ENCODE results near the gene ZNF577.

The ZNF577 gene

DNA sequence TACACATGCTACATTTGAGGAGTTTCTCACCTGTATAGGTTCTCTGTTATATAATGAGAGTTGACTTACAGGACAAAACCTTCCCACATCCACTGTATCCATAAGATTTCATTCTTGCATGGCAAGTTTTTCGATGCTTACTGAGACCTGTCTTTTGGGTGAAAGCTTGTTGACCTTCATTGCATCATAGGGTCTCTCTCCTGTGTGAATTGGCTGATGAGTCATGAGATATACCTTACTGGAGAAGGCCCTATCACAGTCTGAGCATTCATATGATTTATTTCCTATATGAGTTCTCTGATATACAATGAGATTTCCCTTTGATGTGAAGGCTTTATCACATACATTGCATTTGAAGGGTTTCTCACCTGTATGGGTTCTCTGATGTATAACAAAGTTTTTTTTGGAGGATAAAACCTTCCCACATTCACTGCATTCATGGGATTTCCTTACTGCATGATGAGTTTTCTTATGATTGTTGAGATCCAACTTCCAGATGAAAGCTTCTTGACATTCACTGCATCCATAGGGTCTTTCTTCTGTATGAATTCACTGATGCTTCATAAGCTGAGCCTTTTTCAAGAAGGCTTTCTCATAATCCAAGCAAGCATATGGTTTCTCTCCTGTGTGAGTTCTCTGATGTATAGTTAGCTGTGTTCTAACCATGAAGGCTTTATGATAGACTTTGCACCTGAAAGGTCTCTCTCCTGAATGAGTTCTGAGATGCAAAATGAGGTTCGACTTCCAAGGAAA lies 25.7 kb downstream of the ZNF577 start:
- TF ChIP-seq, protein P1, sequence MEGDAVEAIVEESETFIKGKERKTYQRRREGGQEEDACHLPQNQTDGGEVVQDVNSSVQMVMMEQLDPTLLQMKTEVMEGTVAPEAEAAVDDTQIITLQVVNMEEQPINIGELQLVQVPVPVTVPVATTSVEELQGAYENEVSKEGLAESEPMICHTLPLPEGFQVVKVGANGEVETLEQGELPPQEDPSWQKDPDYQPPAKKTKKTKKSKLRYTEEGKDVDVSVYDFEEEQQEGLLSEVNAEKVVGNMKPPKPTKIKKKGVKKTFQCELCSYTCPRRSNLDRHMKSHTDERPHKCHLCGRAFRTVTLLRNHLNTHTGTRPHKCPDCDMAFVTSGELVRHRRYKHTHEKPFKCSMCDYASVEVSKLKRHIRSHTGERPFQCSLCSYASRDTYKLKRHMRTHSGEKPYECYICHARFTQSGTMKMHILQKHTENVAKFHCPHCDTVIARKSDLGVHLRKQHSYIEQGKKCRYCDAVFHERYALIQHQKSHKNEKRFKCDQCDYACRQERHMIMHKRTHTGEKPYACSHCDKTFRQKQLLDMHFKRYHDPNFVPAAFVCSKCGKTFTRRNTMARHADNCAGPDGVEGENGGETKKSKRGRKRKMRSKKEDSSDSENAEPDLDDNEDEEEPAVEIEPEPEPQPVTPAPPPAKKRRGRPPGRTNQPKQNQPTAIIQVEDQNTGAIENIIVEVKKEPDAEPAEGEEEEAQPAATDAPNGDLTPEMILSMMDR (IDR thresholded peaks at IDR 0.05; ENCODE audit: borderline replicate concordance, insufficient read depth, low read depth, low read length) = no peak
- H3K4me3 ChIP-seq (ENCODE audit: low read depth, low read length) = no peak overlapping the region

DNA sequence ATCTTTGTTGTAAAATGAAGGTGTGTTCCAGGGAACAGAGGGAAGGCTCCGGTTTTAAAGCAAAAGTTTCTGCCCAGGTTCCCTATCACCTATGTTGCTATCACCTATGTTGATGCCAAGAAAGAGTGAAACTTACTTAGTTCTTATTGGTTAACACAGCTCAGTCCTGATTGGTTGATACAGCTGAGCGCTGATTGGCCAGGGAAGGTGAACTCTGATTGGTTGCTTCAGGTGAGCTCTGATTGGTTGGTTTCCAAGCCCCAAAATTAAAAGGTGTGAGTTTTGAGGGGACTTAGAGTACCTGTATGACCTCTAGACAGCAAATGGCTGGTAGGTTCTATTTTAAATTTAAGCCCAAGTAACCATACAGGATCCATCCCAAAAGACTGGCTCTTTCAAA lies 50.6 kb downstream of the ZNF577 start:
- TF ChIP-seq, protein P1 (IDR thresholded peaks at IDR 0.05; ENCODE audit: borderline replicate concordance, insufficient read depth, low read depth, low read length) = no peak
- no peak overlapping the region for H3K4me3 ChIP-seq (ENCODE audit: low read depth, low read length)

DNA sequence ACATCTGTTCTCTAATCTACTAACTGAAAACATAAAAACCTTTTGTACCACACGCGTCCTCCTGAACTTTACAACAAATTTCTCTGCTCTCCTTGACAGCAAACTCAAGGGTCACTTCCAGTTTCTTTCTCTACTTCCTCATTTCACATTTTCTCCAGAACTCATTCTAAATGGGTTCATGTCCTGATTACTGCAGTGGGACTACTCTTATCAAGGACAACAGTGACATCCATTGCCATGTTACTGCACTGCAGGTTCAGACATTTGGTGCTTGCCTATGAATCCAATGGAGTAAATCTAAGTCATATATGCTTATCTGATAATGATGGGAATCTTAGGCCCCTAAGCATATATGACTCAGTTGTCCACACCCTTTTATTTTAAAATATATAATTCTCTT lies 57.5 kb downstream of the ZNF577 start:
- TF ChIP-seq, protein P1 (IDR thresholded peaks at IDR 0.05; ENCODE audit: borderline replicate concordance, insufficient read depth, low read depth, low read length) = no peak
- H3K4me3 ChIP-seq (ENCODE audit: low read depth, low read length) = no peak overlapping the region

DNA sequence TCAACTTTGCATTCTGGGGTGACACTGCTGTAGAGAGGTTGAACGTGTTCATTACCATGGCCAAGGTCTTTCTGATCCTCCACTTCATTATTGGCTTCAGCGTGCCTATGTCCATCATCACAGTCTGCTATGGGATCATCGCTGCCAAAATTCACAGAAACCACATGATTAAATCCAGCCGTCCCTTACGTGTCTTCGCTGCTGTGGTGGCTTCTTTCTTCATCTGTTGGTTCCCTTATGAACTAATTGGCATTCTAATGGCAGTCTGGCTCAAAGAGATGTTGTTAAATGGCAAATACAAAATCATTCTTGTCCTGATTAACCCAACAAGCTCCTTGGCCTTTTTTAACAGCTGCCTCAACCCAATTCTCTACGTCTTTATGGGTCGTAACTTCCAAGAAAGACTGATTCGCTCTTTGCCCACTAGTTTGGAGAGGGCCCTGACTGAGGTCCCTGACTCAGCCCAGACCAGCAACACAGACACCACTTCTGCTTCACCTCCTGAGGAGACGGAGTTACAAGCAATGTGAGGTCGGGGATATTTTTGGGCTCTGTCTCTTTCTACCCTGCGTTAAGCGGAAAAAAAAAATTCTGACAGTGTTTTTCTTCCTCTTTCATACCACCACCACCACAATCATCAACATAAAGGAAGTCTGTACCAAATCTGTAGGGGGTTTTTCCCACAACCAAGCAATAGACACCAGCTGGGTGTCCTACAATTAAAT lies 63.3 kb downstream of the ZNF577 start:
- TF ChIP-seq, protein P1 (IDR thresholded peaks at IDR 0.05; ENCODE audit: borderline replicate concordance, insufficient read depth, low read depth, low read length) = no peak
- no peak overlapping the region for H3K4me3 ChIP-seq (ENCODE audit: low read depth, low read length)

DNA sequence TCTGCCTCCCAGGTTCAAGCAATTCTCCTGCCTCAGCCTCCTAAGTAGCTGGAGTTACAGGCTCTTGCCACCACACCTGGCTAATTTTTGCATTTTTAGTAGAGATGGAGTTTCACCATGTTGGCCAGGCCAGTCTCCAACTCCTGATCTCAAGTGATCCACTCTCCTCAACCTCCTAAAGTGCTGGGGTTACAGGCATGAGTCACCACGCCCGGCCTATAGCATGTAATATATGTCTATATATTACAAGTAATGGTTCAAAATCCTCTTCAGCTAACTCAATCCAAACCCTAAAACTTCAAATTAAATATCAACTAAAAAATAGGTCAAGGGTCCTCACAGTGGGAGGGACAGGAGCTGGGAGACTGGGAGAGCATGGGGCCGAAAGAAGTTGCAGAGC lies 64.8 kb downstream of the ZNF577 start:
- TF ChIP-seq, protein P1 (IDR thresholded peaks at IDR 0.05; ENCODE audit: borderline replicate concordance, insufficient read depth, low read depth, low read length) = no peak
- no peak overlapping the region for H3K4me3 ChIP-seq (ENCODE audit: low read depth, low read length)

DNA sequence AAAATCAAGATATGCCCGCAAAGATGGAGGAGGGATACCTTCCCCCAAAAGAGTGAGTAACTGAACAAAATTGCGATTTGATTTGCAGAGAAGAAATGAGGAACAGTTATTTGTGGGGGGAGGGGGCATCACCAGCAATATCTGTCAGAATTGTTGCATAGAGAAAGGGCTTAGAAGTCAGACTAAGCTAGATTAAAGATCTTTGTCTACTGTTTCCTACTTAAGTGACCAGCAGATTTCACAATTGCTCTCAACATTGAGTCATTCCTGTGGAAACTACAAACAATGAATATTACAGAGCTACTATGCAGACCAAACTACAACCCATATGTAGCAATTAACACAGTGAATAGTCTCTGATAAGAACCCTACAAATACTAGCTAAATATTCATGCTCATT lies 65.4 kb downstream of the ZNF577 start:
- no peak overlapping the region for H3K4me3 ChIP-seq (ENCODE audit: low read depth, low read length)
- TF ChIP-seq, protein P1 (IDR thresholded peaks at IDR 0.05; ENCODE audit: borderline replicate concordance, insufficient read depth, low read depth, low read length) = no peak

DNA sequence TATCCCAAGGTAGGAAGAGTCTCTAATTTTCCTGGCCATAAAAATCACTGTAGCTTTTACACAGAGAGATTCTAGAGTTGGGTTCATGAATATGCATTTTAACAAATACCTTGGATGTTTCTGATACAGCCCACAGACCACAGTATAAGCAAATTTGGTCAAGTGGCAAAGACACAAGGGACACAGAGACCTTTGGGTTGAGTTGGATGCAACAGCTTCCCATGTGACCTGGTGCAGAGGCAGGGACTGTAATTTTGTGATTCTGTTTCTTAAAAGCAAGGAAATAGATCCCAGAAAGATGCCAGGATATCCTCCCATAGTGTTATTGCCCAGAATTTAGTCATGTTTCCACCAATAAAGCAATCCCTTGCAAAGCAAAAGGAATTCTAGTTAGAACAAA lies 65.8 kb downstream of the ZNF577 start:
- TF ChIP-seq, protein P1 (IDR thresholded peaks at IDR 0.05; ENCODE audit: borderline replicate concordance, insufficient read depth, low read depth, low read length) = no peak
- H3K4me3 ChIP-seq (ENCODE audit: low read depth, low read length) = no peak overlapping the region
